Effector CD4-positive, alpha-beta T cell (primary cell): ENCODE results near the gene NPPC.
"Not testable (repeated sequence)": the region's sequence is repeated elsewhere in the genome, so short reads cannot be mapped to it uniquely, and the experiment has no call there.

Experiments used
- DNase-seq: peaks from one replicate; pipeline ENCODE4 v3.0.0-alpha.2; 2020

The NPPC gene

GRCh38 chr2:231883468-231883881 is 42.7 kb downstream of the NPPC start:
- DNase-seq = no peak

GRCh38 chr2:231882646-231883045 is 43.5 kb downstream of the NPPC start:
- DNase-seq = no peak

GRCh38 chr2:231880371-231880770 is 45.8 kb downstream of the NPPC start:
- DNase-seq = not testable (repeated sequence)

DNA sequence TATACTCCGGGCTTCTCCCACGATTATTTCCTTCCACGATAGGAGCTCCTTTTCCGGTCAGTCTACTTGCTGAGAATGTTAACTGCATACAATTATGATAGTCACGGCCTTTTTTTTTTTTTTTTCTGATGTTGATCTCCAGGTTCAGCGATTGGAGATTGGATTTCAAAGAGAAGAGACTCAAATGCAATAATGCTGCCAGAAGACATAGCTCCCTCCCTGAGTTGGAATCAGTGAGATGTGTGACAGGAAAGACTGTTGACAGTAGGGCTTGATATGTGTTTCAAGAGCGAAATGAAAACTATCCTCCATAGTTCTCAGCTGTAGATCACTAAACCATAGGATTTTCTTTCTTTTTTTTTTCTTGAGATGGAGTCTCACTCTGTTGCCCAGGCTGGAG is 47.0 kb downstream of the NPPC start:
- no peak for DNase-seq

DNA sequence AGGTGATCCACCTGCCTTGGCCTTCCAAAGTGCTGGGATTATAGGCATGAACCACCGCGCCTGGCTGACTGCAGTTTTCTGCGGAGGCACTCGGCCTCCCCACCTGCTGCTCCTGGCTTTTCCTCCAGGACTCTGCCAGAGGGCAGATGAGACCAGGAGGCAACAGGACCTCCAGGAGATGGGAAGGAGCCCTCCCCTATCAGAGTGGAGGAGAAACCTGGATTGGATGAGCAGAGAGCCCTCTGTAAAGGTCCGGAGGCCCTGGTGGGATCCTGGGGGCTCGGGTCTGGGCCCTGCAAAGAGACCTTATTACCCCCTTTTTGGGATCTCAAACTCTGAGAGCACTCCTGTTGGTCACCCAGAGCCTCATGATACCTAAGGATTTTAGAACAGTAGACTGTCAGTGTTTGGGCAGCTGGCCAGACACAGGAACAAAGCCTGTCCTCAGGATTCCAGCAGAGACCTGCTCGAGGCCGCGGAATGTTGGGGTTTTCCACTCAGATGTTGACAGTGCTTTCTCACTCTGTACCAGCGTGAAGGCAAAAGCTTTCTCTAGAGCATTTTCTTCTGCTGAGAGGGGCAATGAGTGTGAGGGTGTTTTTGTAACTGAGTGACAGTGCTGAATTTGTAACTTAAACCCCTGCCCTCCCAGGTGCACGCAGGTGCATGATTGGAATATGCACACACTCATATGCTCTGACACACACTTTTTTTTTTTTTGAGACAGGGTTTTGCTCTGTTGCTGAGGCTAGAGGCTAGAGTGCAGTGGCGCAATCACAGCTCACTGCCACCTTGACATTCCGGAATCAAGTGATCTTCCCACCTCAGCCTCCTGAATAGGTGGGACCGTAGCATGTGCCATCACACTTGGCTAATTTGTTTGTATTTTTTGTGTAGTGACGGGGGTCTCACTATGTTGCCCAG is 48.4 kb downstream of the NPPC start:
- DNase-seq = no peak

- DNase-seq = no peak
Observed at GRCh38 chr2:231874944-231875343, 51.3 kb downstream of the NPPC start.
